ENCODE measurements around the gene TADA2B. TPM values are rescaled to one million over a fixed set of nuclear protein-coding genes. Genes with fewer than 3 reads are reported as not detected.

The TADA2B gene, protein sequence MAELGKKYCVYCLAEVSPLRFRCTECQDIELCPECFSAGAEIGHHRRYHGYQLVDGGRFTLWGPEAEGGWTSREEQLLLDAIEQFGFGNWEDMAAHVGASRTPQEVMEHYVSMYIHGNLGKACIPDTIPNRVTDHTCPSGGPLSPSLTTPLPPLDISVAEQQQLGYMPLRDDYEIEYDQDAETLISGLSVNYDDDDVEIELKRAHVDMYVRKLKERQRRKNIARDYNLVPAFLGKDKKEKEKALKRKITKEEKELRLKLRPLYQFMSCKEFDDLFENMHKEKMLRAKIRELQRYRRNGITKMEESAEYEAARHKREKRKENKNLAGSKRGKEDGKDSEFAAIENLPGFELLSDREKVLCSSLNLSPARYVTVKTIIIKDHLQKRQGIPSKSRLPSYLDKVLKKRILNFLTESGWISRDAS
- 10 to 100 TPM; 55.4 to 70.2 (median 56.4) TPM for total RNA-seq

DNA sequence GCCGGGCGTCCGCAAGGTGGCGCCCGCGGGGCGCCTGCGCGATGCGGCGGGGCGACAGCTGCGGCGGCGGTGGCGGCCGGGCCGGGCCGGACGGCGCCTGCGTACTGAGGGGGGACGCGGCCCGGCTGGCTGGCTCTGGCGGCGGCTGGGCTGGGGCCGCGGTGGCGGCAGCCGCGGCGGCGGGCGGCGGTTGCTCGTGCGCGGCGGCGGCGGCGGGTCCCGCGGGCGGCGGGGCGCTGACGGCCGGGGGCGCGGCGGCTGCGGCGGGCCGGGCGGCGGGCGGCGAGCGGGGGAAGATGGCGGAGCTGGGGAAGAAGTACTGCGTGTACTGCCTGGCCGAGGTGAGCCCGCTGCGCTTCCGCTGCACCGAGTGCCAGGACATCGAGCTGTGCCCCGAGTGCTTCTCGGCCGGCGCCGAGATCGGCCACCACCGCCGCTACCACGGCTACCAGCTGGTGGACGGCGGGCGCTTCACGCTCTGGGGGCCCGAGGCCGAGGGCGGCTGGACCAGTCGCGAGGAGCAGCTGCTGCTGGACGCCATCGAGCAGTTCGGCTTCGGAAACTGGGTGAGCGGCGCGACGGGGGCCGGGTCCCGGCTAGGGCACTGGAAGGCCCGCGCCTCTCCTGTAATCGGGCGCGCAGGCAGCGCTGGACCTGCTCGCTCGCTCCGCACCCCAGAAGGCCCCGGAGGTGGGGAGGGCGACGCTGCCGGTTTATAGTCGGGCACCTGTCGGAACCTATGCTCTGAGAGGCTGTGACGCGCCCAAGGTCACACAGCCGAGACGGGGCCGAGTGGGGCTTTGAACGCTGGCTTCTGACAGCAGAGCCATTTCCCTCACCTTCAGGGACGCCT lies at the start of gene TADA2B:
Gene TADA2B (plus strand): TSS at position 89 of the 853 bp plus-strand sequence. CDS start 208 bp downstream, at position 297.
- peak; percentile 22 to 54 for DNase-seq
- Histone ChIP-seq H3K4me1 (peaks cover 48 to 55% of the 10 kb centered on the region in 2 donors), H3K9me3 (no peaks in the 10 kb centered on the region), H3K27me3 (no peaks in the 10 kb centered on the region), H3K36me3 (no peaks in the 10 kb centered on the region), H3K4me3 (peak within 1 kb of the TSS; percentile 85 to 100 (median 98)), H3K27ac (peak within 1 kb of the TSS; percentile 94 to 98 (median 98))
- ATAC-seq = peak; percentile 16 to 18
- intact Hi-C loops (cut with DNase I; ENCODE audit: low total_unique reads) (loop anchor here (1.0 to 2.0 kb wide), 6 partner anchors 25 to 261 kb away; partner anchors contain the start of genes GRPEL1, KIAA0232 and TBC1D14), in situ Hi-C loops (cut with MboI; ENCODE audit: low sequenced_read_pairs in 4 of 4) (no loop called here)
- peak; percentile 46 to 57 for TF ChIP-seq POLR2A (IDR thresholded peaks at IDR 0.05)
- TF ChIP-seq, protein P1, sequence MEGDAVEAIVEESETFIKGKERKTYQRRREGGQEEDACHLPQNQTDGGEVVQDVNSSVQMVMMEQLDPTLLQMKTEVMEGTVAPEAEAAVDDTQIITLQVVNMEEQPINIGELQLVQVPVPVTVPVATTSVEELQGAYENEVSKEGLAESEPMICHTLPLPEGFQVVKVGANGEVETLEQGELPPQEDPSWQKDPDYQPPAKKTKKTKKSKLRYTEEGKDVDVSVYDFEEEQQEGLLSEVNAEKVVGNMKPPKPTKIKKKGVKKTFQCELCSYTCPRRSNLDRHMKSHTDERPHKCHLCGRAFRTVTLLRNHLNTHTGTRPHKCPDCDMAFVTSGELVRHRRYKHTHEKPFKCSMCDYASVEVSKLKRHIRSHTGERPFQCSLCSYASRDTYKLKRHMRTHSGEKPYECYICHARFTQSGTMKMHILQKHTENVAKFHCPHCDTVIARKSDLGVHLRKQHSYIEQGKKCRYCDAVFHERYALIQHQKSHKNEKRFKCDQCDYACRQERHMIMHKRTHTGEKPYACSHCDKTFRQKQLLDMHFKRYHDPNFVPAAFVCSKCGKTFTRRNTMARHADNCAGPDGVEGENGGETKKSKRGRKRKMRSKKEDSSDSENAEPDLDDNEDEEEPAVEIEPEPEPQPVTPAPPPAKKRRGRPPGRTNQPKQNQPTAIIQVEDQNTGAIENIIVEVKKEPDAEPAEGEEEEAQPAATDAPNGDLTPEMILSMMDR (IDR thresholded peaks at IDR 0.05 in 4 of 5, conservative IDR thresholded peaks at IDR 0.05 in 1 of 5) = no peak

DNA sequence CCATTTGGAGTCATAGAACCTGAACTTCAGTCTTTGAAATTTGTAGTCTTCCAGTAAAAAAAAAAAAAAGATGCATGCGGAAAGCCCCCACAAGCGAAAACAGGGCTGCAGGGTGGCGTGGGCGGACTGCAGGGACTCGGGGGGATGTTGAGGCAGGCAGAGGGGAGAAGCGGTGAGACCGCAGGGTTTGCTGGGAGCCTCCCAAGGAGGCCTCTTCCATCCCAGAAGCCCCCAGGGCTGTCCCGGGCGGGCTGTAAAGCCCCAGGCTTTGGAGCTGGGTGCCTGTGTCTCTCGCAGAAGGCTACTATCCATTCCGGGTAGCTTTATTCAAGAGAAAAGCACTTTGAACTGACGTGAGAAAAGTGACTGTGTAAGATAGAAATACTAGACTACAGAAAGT lies 46.7 kb upstream of the TADA2B start:
- no peak for TF ChIP-seq POLR2A (IDR thresholded peaks at IDR 0.05)
- TF ChIP-seq, protein P1 (IDR thresholded peaks at IDR 0.05 in 4 of 5, conservative IDR thresholded peaks at IDR 0.05 in 1 of 5) = no peak
- Histone ChIP-seq H3K27ac (no peak overlapping the region), H3K27me3 (no peaks in the 10 kb centered on the region), H3K9me3 (no peaks in the 10 kb centered on the region), H3K4me1 (peaks cover 25 to 27% of the 10 kb centered on the region in 2 donors), H3K4me3 (no peak overlapping the region), H3K36me3 (peaks cover 0 to 41% of the 10 kb centered on the region in 2 donors)
- DNase-seq = no peak
- in situ Hi-C loops (cut with MboI; ENCODE audit: low sequenced_read_pairs in 4 of 4) (no loop called here), intact Hi-C loops (cut with DNase I; ENCODE audit: low total_unique reads) (no loop called here)
- ATAC-seq = no peak

DNA sequence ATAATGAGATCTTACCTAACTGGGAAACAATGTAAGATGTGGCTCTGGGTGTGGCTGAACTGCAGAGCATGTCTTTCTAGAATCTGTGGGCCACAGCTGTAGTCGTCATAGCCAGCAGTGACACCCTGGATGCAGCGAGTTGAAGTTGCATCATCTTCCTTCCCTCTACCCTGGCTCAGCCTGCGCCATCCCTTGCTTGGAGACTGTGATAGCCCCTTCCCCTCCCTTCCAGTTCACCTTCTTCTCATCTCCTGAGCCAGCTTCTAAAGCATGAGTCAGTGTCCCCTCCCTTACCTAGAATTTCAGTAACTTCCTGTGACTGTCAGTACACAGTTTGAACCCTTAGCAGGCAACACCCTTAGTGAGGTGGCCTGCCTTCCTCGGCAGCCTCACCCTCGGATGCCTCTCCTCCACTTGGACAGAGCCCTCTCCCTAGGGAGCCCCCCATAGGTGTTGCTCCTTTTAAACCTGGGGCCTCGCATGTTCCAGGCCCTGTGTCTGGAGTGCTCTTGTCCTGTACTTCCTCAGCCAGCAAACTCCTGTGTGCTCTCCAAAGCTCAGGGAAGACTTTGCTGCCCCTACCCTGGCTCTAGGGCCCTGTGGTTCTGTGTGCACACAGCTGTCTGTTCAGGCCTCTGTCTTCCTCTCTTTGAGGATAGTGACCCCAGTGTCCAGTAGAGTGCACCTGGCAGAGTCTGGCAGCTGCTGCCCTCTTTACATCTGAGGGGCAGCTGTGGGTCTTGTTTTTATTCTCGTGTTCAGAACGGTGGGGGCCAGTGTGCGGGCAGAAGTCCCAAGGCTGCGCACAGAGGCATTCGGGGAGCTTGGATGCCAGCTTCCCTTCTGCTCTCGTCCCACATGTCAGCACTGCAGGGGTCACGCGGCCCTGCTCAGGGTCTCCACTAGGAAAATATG lies 43.7 kb upstream of the TADA2B start:
- H3K36me3 ChIP-seq = peaks cover 0 to 53% of the 10 kb centered on the region in 2 donors
- in situ Hi-C loops (cut with MboI; ENCODE audit: low sequenced_read_pairs in 4 of 4) = no loop called here
- no peak for ATAC-seq
- TF ChIP-seq POLR2A (IDR thresholded peaks at IDR 0.05) = no peak
- no peaks in the 10 kb centered on the region for H3K27me3 ChIP-seq
- H3K9me3 ChIP-seq = no peaks in the 10 kb centered on the region
- peaks cover 12 to 13% of the 10 kb centered on the region in 2 donors for H3K4me1 ChIP-seq
- H3K4me3 ChIP-seq = no peak overlapping the region
- H3K27ac ChIP-seq = no peak overlapping the region
- no peak for DNase-seq
- intact Hi-C loops (cut with DNase I; ENCODE audit: low total_unique reads) = no loop called here

DNA sequence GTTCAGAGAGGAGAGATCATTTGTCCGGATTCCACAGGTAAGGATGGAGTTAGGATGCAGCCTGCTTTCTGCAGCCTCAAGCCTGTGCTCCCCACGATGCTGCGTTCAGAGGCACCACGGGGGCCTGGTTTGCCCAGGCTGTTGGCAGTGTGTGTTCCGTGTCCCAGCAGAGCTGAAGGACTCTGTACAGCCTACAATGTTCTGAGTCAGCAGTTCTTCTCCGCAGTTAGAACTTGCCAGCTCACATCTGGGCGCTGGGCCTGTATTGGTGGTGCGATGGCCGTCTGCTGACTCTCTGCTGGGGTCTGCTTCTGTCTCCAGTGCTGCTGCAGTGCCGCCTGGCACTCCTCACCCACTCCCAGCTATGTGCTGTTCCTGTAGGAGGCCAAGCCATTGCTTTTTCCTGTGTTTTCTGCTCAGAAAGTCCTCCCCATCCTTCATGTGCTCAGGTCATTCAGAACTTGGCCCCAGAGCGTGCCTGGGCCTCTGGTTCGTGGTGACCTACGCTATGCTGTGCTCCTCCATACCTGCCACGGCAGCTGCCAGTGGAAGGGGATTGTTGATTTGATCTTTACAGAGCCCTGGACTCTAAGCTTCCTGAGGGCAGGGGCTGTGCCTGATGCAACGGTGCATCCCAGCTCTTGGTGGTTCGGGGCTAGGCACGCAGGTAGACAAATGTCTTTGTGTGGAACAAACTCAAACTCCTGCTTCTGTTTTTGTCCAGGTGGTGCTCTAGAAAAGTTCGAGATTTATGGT lies 42.6 kb upstream of the TADA2B start:
- Histone ChIP-seq H3K4me3 (no peak overlapping the region), H3K9me3 (no peaks in the 10 kb centered on the region), H3K27ac (no peak overlapping the region), H3K27me3 (no peaks in the 10 kb centered on the region), H3K4me1 (peaks cover 12 to 13% of the 10 kb centered on the region in 2 donors), H3K36me3 (peaks cover 0 to 51% of the 10 kb centered on the region in 2 donors)
- ATAC-seq (no peak), DNase-seq (no peak)
- in situ Hi-C loops (cut with MboI; ENCODE audit: low sequenced_read_pairs in 4 of 4) = no loop called here
- TF ChIP-seq, protein P1 (IDR thresholded peaks at IDR 0.05 in 4 of 5, conservative IDR thresholded peaks at IDR 0.05 in 1 of 5) = no peak
- TF ChIP-seq POLR2A (IDR thresholded peaks at IDR 0.05) = no peak
- intact Hi-C loops (cut with DNase I; ENCODE audit: low total_unique reads) = no loop called here

All from gastrocnemius medialis (tissue), 4 donors.